ENCODE results near the gene DDX19B. TPM values are rescaled to one million over a fixed set of nuclear protein-coding genes. Genes with fewer than 3 reads are reported as not detected.
A peak's percentile ranks its signal among the peaks of the same experiment; 100 is the strongest.

Gene DDX19B
- total RNA-seq, 3 donors from 2014 or later (not counting 1 experiment from before 2014, with no cell fraction given) = 39.9 to 52.6 (median 48.8) TPM

DNA sequence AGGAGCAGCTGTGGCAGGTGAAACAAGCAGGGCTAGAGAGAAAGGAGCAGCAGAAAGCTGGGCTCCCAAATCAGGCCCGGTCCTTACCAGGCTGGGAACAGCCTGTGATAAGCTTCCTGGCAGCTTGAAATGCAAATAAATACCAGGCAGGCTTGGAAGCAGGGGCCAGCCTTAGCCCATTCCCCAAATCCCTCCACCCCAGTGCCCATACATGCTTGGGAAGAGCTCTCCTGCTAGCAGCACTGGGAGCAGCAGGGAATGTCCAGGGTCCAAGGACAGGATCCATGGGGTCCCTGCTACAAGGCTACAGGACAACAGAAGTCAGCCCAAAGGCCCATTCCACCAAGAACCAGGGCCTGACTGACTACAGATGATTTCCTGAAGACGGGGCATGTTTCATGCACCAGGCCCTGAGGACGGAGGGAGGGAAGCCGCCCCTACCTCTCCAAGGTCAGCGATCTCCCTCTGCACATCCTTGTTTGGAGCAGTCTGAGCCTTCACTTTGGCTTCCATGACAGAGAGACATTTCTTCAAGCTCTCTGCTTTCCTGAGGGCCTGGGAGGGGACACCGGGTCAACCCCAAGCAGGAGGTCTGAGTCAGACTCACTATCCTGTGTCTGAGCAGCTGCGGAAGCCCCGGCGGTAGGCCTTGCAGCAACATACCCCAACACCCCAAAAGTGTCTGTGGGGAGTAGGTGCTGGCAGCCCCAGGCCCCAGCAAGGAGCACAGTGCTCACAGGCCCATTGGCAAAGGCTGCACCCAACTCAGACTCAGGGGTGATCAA is 44.6 kb upstream of the DDX19B start:
- TF ChIP-seq, protein P1, sequence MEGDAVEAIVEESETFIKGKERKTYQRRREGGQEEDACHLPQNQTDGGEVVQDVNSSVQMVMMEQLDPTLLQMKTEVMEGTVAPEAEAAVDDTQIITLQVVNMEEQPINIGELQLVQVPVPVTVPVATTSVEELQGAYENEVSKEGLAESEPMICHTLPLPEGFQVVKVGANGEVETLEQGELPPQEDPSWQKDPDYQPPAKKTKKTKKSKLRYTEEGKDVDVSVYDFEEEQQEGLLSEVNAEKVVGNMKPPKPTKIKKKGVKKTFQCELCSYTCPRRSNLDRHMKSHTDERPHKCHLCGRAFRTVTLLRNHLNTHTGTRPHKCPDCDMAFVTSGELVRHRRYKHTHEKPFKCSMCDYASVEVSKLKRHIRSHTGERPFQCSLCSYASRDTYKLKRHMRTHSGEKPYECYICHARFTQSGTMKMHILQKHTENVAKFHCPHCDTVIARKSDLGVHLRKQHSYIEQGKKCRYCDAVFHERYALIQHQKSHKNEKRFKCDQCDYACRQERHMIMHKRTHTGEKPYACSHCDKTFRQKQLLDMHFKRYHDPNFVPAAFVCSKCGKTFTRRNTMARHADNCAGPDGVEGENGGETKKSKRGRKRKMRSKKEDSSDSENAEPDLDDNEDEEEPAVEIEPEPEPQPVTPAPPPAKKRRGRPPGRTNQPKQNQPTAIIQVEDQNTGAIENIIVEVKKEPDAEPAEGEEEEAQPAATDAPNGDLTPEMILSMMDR (IDR thresholded peaks at IDR 0.05) = peak; percentile 35
- no peak overlapping the region for H3K4me3 Mint-ChIP-seq
- peaks cover 19% of the 10 kb centered on the region for H3K4me1 ChIP-seq (ENCODE audit: control insufficient read depth, insufficient read depth, low read length)
- intact Hi-C loops (cut with micrococcal nuclease) = no loop called here
- H3K4me3 ChIP-seq (ENCODE audit: low read length) = no peak overlapping the region
- H3K27me3 ChIP-seq (ENCODE audit: control insufficient read depth, insufficient read depth, low read length) = no peaks in the 10 kb centered on the region
- peaks cover 33% of the 10 kb centered on the region for H3K36me3 ChIP-seq (ENCODE audit: control insufficient read depth, insufficient read depth, low read length)
- 98% methylated on average over 7 of the region's 9 CpGs for WGBS (ENCODE audit: insufficient coverage)
- H3K27me3 Mint-ChIP-seq (ENCODE audit: low read depth in 2 of 2) = no peaks in the 10 kb centered on the region
- no peaks in the 10 kb centered on the region for H3K9me3 Mint-ChIP-seq
- H3K27ac ChIP-seq (ENCODE audit: low read length) = no peak overlapping the region
- ATAC-seq (no peak), DNase-seq (no peak)
- no peak overlapping the region for H3K27ac Mint-ChIP-seq
- H3K36me3 Mint-ChIP-seq = no peaks in the 10 kb centered on the region
- peaks cover 0 to 12% of the 10 kb centered on the region in 2 donors for H3K4me1 Mint-ChIP-seq
- no peaks in the 10 kb centered on the region for H3K9me3 ChIP-seq (ENCODE audit: control insufficient read depth, insufficient read depth, low read length)

DNA sequence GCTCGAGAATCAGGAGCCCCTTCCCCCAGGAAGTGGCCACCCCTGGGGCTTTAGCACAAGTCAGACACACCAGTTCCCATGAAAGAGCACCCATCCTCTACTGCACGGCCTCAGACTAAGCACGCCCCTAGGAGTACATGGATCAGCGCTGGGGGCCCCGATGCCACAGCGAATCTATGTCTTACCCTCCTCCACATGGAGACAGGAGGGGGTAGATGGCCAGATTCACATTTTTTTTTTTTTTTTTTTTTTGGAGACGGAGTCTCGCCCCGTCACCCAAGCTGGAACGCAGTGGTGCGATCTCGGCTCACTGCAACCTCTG is 44.1 kb upstream of the DDX19B start:
- no peaks in the 10 kb centered on the region for H3K27me3 ChIP-seq (ENCODE audit: control insufficient read depth, insufficient read depth, low read length)
- Mint-ChIP-seq H3K36me3 (no peaks in the 10 kb centered on the region), H3K9me3 (no peaks in the 10 kb centered on the region), H3K4me3 (no peak overlapping the region), H3K27me3 (ENCODE audit: low read depth in 2 of 2) (no peaks in the 10 kb centered on the region), H3K4me1 (peaks cover 0 to 12% of the 10 kb centered on the region in 2 donors), H3K27ac (no peak overlapping the region)
- no peak overlapping the region for H3K27ac ChIP-seq (ENCODE audit: low read length)
- H3K9me3 ChIP-seq (ENCODE audit: control insufficient read depth, insufficient read depth, low read length) = no peaks in the 10 kb centered on the region
- DNase-seq (no peak), ATAC-seq (no peak)
- peaks cover 36% of the 10 kb centered on the region for H3K36me3 ChIP-seq (ENCODE audit: control insufficient read depth, insufficient read depth, low read length)
- TF ChIP-seq, protein P1 (IDR thresholded peaks at IDR 0.05) = no peak
- H3K4me1 ChIP-seq (ENCODE audit: control insufficient read depth, insufficient read depth, low read length) = peaks cover 14% of the 10 kb centered on the region
- no peak overlapping the region for H3K4me3 ChIP-seq (ENCODE audit: low read length)
- 94% methylated on average over 8 of the region's 12 CpGs for WGBS (ENCODE audit: insufficient coverage)
- intact Hi-C loops (cut with micrococcal nuclease) = no loop called here

DNA sequence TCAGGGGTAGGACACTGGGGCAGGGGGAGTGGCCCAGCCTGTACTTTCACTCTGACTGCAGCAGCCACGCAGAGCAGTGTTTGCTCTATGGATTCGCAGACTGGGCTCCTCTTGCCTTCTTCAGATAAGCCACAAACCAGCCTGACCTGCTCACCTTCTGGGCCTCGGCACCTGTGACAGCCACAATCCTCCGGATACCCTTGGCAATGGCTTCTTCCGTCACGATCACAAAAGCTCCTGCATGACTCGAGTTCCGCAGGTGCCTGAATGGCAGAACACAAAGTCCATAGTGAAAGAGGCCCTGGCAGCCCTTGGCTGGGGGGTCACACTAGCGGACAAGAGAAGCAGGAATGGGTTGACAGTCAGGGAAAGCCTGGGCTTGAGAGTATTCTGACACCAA is 43.4 kb upstream of the DDX19B start:
- H3K36me3 Mint-ChIP-seq = no peaks in the 10 kb centered on the region
- Histone ChIP-seq H3K27me3 (ENCODE audit: control insufficient read depth, insufficient read depth, low read length) (no peaks in the 10 kb centered on the region), H3K9me3 (ENCODE audit: control insufficient read depth, insufficient read depth, low read length) (no peaks in the 10 kb centered on the region), H3K4me1 (ENCODE audit: control insufficient read depth, insufficient read depth, low read length) (peaks cover 9% of the 10 kb centered on the region), H3K4me3 (ENCODE audit: low read length) (no peak overlapping the region), H3K27ac (ENCODE audit: low read length) (no peak overlapping the region), H3K36me3 (ENCODE audit: control insufficient read depth, insufficient read depth, low read length) (peaks cover 42% of the 10 kb centered on the region)
- no peak overlapping the region for H3K27ac Mint-ChIP-seq
- H3K4me3 Mint-ChIP-seq = no peak overlapping the region
- no peak for DNase-seq
- H3K9me3 Mint-ChIP-seq = no peaks in the 10 kb centered on the region
- WGBS (ENCODE audit: insufficient coverage) = 96% methylated on average over 9 of the region's 9 CpGs
- TF ChIP-seq, protein P1 (IDR thresholded peaks at IDR 0.05) = no peak
- H3K4me1 Mint-ChIP-seq = peaks cover 0 to 7% of the 10 kb centered on the region in 2 donors
- intact Hi-C loops (cut with micrococcal nuclease) = no loop called here
- no peaks in the 10 kb centered on the region for H3K27me3 Mint-ChIP-seq (ENCODE audit: low read depth in 2 of 2)
- no peak for ATAC-seq

DNA sequence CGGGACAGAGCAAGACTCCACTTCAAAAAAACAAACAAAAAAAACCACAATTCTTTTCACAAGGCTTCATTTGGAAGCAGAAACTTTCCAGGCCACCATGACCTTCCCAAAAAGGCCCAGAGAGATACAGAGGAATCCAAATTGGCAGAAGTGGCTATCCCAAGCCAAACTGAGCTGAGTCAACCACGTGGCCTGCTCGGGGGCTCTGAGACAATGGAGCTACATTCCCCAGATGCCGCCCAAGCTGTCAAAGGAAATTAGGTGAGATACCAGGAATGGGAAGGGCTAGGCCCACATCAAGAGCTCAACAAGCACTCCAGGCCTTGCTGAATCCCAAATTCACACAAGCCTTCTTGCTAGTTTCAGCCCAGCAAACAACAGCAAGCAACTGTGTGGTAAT is 41.6 kb upstream of the DDX19B start:
- no peak overlapping the region for H3K27ac ChIP-seq (ENCODE audit: low read length)
- H3K9me3 ChIP-seq (ENCODE audit: control insufficient read depth, insufficient read depth, low read length) = no peaks in the 10 kb centered on the region
- no peaks in the 10 kb centered on the region for H3K27me3 Mint-ChIP-seq (ENCODE audit: low read depth in 2 of 2)
- H3K27me3 ChIP-seq (ENCODE audit: control insufficient read depth, insufficient read depth, low read length) = no peaks in the 10 kb centered on the region
- no peaks in the 10 kb centered on the region for H3K36me3 Mint-ChIP-seq
- intact Hi-C loops (cut with micrococcal nuclease) = no loop called here
- H3K4me1 Mint-ChIP-seq = no peaks in the 10 kb centered on the region
- no peak overlapping the region for H3K27ac Mint-ChIP-seq
- H3K9me3 Mint-ChIP-seq = no peaks in the 10 kb centered on the region
- no peak overlapping the region for H3K4me3 Mint-ChIP-seq
- 93% methylated on average over 4 of the region's 4 CpGs for WGBS (ENCODE audit: insufficient coverage)
- peaks cover 51% of the 10 kb centered on the region for H3K36me3 ChIP-seq (ENCODE audit: control insufficient read depth, insufficient read depth, low read length)
- peaks cover under 1% of the 10 kb centered on the region for H3K4me1 ChIP-seq (ENCODE audit: control insufficient read depth, insufficient read depth, low read length)
- TF ChIP-seq, protein P1 (IDR thresholded peaks at IDR 0.05) = no peak
- no peak overlapping the region for H3K4me3 ChIP-seq (ENCODE audit: low read length)
- no peak for ATAC-seq
- no peak for DNase-seq

Data from natural killer cell (primary cell).